ENCODE measurements around the gene TUBB2A.
"Not testable (repeated sequence)": the region's sequence is repeated elsewhere in the genome, so short reads cannot be mapped to it uniquely, and the experiment has no call there.

GRCh38 chr6:3178666-3179065 is 21.3 kb upstream of the TUBB2A start:
- TF ChIP-seq, protein P1, sequence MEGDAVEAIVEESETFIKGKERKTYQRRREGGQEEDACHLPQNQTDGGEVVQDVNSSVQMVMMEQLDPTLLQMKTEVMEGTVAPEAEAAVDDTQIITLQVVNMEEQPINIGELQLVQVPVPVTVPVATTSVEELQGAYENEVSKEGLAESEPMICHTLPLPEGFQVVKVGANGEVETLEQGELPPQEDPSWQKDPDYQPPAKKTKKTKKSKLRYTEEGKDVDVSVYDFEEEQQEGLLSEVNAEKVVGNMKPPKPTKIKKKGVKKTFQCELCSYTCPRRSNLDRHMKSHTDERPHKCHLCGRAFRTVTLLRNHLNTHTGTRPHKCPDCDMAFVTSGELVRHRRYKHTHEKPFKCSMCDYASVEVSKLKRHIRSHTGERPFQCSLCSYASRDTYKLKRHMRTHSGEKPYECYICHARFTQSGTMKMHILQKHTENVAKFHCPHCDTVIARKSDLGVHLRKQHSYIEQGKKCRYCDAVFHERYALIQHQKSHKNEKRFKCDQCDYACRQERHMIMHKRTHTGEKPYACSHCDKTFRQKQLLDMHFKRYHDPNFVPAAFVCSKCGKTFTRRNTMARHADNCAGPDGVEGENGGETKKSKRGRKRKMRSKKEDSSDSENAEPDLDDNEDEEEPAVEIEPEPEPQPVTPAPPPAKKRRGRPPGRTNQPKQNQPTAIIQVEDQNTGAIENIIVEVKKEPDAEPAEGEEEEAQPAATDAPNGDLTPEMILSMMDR (conservative IDR thresholded peaks at IDR 0.05; ENCODE audit: low read depth, low read length) = not testable (repeated sequence)
- TF ChIP-seq RCOR1 (IDR thresholded peaks at IDR 0.05; ENCODE audit: insufficient replicate concordance, low read length); POLR2A (IDR thresholded peaks at IDR 0.05; ENCODE audit: low read depth, low read length); CEBPB (IDR thresholded peaks at IDR 0.05; ENCODE audit: low read depth, low read length); MAZ (IDR thresholded peaks at IDR 0.05; ENCODE audit: borderline replicate concordance, low read depth, low read length); MXI1 (IDR thresholded peaks at IDR 0.05; ENCODE audit: borderline replicate concordance, low read depth, low read length); RAD21 (IDR thresholded peaks at IDR 0.05; ENCODE audit: low read length); SMC3 (IDR thresholded peaks at IDR 0.05; ENCODE audit: low read depth, low read length); NFE2L2 (IDR thresholded peaks at IDR 0.05; ENCODE audit: low read depth, low read length); MAFK (IDR thresholded peaks at IDR 0.05; ENCODE audit: low read depth, low read length): not testable (repeated sequence)
- TF ChIP-seq, protein P2, sequence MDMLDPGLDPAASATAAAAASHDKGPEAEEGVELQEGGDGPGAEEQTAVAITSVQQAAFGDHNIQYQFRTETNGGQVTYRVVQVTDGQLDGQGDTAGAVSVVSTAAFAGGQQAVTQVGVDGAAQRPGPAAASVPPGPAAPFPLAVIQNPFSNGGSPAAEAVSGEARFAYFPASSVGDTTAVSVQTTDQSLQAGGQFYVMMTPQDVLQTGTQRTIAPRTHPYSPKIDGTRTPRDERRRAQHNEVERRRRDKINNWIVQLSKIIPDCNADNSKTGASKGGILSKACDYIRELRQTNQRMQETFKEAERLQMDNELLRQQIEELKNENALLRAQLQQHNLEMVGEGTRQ (IDR thresholded peaks at IDR 0.05; ENCODE audit: low read depth, low read length) = not testable (repeated sequence)

All from IMR-90 (cell line).